ENCODE data around the gene CCDC149.

DNA sequence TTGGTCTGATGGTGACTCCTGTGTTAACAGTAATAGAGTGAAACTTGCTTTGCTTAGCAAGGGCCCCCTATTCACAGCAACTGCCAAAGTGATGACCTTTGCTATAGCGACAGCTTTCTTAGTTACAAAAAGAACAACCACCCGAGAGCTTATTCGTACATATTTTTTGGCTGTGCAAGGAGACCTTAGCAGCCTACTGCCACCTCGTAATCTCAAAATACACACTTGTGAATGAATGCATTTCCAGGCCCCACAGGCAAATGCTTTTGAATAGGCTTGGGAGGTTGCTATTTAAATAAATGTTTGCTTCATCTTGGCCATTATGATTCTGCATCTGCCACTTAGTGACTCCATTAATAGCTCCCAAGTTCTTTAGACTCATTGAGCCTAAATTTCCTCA, 47.4 kb downstream of the CCDC149 start:
- no peak for TF ChIP-seq EZH2 (IDR thresholded peaks at IDR 0.05; ENCODE audit: borderline replicate concordance, low read length)
- TF ChIP-seq, protein P1, sequence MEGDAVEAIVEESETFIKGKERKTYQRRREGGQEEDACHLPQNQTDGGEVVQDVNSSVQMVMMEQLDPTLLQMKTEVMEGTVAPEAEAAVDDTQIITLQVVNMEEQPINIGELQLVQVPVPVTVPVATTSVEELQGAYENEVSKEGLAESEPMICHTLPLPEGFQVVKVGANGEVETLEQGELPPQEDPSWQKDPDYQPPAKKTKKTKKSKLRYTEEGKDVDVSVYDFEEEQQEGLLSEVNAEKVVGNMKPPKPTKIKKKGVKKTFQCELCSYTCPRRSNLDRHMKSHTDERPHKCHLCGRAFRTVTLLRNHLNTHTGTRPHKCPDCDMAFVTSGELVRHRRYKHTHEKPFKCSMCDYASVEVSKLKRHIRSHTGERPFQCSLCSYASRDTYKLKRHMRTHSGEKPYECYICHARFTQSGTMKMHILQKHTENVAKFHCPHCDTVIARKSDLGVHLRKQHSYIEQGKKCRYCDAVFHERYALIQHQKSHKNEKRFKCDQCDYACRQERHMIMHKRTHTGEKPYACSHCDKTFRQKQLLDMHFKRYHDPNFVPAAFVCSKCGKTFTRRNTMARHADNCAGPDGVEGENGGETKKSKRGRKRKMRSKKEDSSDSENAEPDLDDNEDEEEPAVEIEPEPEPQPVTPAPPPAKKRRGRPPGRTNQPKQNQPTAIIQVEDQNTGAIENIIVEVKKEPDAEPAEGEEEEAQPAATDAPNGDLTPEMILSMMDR (IDR thresholded peaks at IDR 0.05; ENCODE audit: low read length): no peak
